GM12873 (cell line): ENCODE data around the gene VSNL1.

ENCODE experiments used
- CTCF ChIP-seq: IDR thresholded peaks from 2 replicates; pipeline ENCODE4 v1.5.1; 2012; ENCODE audit warnings: low read depth, mild to moderate bottlenecking, moderate library complexity, low read length, control low read depth; ENCODE audit not compliant: insufficient read depth; ENCODE audit errors: missing control alignments

The VSNL1 gene

GRCh38 chr2:17543131-17543660 is 2.7 kb downstream of the VSNL1 start:
- TF ChIP-seq CTCF = no peak

- no peak for TF ChIP-seq CTCF
These were observed 3.4 kb downstream of the VSNL1 start for GRCh38 chr2:17543848-17544247.

GRCh38 chr2:17544256-17544655 is 3.8 kb downstream of the VSNL1 start:
- no peak for TF ChIP-seq CTCF

- TF ChIP-seq CTCF = no peak
These were observed 5.5 kb downstream of the VSNL1 start for GRCh38 chr2:17545680-17546613.

- no peak for TF ChIP-seq CTCF
These were observed 6.7 kb downstream of the VSNL1 start for GRCh38 chr2:17547237-17547636.

GRCh38 chr2:17547737-17548136 is 7.2 kb downstream of the VSNL1 start:
- no peak for TF ChIP-seq CTCF

- no peak for TF ChIP-seq CTCF
These were observed 10.4 kb downstream of the VSNL1 start for GRCh38 chr2:17550907-17551306.
